Stimulated activated CD4-positive, alpha-beta T cell treated with anti-CD3 and anti-CD28 coated beads, Interleukin-4, amount 100 ng/mL, for 48 hours (primary cell): ENCODE measurements around the gene SMARCA1.

Experiments
- DNase-seq, 2 donors: peaks; one replicate each; pipeline ENCODE4 v3.0.0-alpha.2; 2020; ENCODE audit warnings: low read depth in 2 of 2

Gene SMARCA1

GRCh38 chrX:129452523-129452922 is 70.8 kb downstream of the SMARCA1 start:
- DNase-seq = no peak

- no peak for DNase-seq
Observed at GRCh38 chrX:129450123-129450522, 73.2 kb downstream of the SMARCA1 start.

- no peak for DNase-seq
Observed at GRCh38 chrX:129449148-129449547, 74.1 kb downstream of the SMARCA1 start.

- no peak for DNase-seq
Observed at GRCh38 chrX:129445436-129445835, 77.9 kb downstream of the SMARCA1 start.

GRCh38 chrX:129433945-129434344 is 89.3 kb downstream of the SMARCA1 start:
- no peak for DNase-seq

- no peak for DNase-seq
Observed at GRCh38 chrX:129433461-129433860, 89.8 kb downstream of the SMARCA1 start.

GRCh38 chrX:129427267-129427666 is 96.0 kb downstream of the SMARCA1 start:
- no peak for DNase-seq

GRCh38 chrX:129423191-129423590 is 100.1 kb downstream of the SMARCA1 start:
- DNase-seq = no peak

GRCh38 chrX:129404670-129405008 is 118.7 kb downstream of the SMARCA1 start:
- no peak for DNase-seq

- no peak for DNase-seq
Observed at GRCh38 chrX:129403974-129404669, 119.2 kb downstream of the SMARCA1 start.
